Central memory CD8-positive, alpha-beta T cell (primary cell): ENCODE results near the gene CXCL17.
A peak's percentile ranks its signal among the peaks of the same experiment; 100 is the strongest.

Source experiments
- ATAC-seq: fragments of 150-1000 bp; cut with Tn5 transposase; replicated peaks from 2 replicates; pipeline ENCODE4 v1.10.0; 2022; ENCODE audit warnings: mild to moderate bottlenecking, moderate FRiP score, moderate number of reproducible peaks; ENCODE audit not compliant: poor library complexity, severe bottlenecking; ENCODE audit errors: extremely low read depth
- DNase-seq, 2 donors: peaks; one replicate each; pipeline ENCODE4 v3.0.0; 2021; ENCODE audit warnings: low spot score in 2 of 2
- H3K27ac Mint-ChIP-seq: one replicate; pipeline ENCODE4 v1.8.0; 2022; ENCODE audit warnings: low read depth, mild to moderate bottlenecking, moderate library complexity, mixed read lengths
- H3K27me3 Mint-ChIP-seq: one replicate; pipeline ENCODE4 v1.8.0; 2022; ENCODE audit warnings: mixed read lengths
- H3K36me3 Mint-ChIP-seq: one replicate; pipeline ENCODE4 v1.8.0; 2022; ENCODE audit warnings: mild to moderate bottlenecking, moderate library complexity, mixed read lengths; ENCODE audit not compliant: insufficient read depth
- H3K4me1 Mint-ChIP-seq: one replicate; pipeline ENCODE4 v1.8.0; 2022; ENCODE audit warnings: mixed read lengths
- H3K4me3 Mint-ChIP-seq: one replicate; pipeline ENCODE4 v1.8.0; 2022; ENCODE audit warnings: mild to moderate bottlenecking, moderate library complexity, mixed read lengths
- H3K9me3 Mint-ChIP-seq: one replicate; pipeline ENCODE4 v1.8.0; 2022; ENCODE audit warnings: mixed read lengths

CXCL17 gene

DNA sequence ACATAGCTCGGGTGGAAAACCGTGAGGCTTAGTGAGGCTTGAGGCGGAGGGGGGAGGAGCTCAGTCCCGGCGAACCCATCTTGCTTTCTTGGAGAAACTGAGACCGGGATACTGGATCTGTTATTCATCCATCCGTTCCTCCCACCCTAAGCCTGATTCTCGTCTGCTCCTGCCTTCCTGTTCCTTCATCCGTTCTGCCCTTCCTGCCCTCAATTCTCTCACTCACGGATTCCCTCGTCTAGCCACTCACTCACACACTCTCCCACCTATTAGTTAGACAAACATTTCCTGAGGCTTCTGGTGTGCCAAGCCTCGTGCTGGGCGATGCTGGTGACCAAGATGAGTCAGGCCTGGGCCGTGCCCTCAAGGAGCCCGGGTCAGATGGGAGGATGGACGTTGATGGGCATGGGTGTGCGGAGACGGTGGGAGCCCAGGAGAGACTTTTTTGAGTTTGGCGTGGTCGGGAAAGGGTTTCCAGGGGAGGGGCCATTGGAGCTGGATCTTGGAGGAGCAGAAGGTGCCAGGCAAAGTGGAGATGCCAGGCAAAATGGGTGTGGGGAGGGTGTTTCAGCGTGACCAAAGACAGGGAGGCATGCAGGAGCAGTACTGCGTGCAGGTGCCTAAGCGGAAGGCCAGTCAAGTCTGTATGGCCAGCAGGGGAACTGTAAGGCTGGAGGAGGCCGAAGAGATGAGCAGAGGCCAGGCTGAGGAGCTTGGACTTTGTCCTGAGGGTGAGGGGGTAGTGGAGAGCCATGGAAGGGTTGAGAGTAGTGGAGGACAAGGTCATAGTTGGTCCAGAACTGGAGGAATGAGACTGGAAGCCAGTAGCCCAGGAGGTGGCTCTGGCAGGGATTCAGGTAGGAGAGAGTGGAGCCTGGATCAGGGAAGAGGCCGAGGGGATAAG is 45.2 kb downstream of the CXCL17 start:
- ATAC-seq, result no peak
- H3K4me1 Mint-ChIP-seq, result peaks cover 57% of the 10 kb centered on the region

GRCh38 chr19:42396381-42397262 is 46.1 kb downstream of the CXCL17 start:
- Mint-ChIP-seq H3K9me3 (no peaks in the 10 kb centered on the region), H3K4me3 (peak overlapping the region; percentile 84), H3K4me1 (peaks cover 48% of the 10 kb centered on the region), H3K27ac (peak overlapping the region; percentile 98), H3K27me3 (no peaks in the 10 kb centered on the region), H3K36me3 (peaks cover 3% of the 10 kb centered on the region)
- peak; percentile 82 for ATAC-seq
- peak; percentile 83 to 87 for DNase-seq

More for the DNA sequence above, 45.2 kb downstream of the CXCL17 start:
- H3K27me3 Mint-ChIP-seq, result no peaks in the 10 kb centered on the region
- DNase-seq, result no peak
- H3K4me3 Mint-ChIP-seq, result peak overlapping the region; percentile 84
- no peaks in the 10 kb centered on the region for H3K9me3 Mint-ChIP-seq
- peak overlapping the region; percentile 98 for H3K27ac Mint-ChIP-seq
- H3K36me3 Mint-ChIP-seq, result peaks cover 3% of the 10 kb centered on the region

DNA sequence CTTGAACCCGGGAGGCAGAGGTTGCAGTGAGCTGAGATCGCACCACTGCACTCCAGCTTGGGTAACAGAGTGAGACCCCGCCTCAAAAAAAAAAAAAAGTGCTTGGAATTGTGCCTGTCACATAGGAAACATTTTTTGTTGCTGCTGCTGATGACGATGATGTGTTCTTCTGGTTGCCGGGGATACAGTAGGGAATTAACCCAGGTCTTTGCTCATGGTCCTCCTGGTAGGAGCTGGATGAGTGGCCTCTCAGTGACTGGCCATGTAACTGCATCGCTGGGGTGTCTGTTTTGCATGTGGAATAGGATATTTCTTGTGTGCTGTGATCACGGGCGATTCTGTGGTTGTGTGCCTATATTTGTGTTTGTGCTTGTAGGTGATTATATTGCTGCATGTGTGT is 48.0 kb downstream of the CXCL17 start:
- peaks cover 15% of the 10 kb centered on the region for H3K27me3 Mint-ChIP-seq
- peaks cover 32% of the 10 kb centered on the region for H3K4me1 Mint-ChIP-seq
- peaks cover 5% of the 10 kb centered on the region for H3K36me3 Mint-ChIP-seq
- no peak for DNase-seq
- H3K27ac Mint-ChIP-seq, result no peak overlapping the region
- H3K4me3 Mint-ChIP-seq, result no peak overlapping the region
- no peaks in the 10 kb centered on the region for H3K9me3 Mint-ChIP-seq
- ATAC-seq, result no peak

DNA sequence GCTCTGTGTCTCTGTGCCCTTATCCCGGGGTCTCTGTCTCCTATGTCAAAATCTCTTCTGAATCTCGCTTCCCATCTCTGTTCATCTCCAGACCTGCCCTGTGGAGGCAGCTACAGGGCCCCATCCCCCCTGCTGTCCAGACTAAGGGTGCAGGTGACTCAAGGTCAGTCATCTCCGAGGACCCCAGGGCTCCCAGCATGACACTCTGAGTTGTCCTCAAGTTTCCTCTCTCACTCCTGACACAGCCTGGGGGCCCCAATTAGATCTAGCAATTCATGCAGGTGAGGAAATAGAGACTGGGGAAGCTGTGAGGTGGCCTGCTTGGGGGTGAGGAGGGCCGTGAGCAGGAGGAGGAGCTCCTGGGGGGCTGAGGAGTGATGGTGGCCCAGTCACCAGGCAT is 50.6 kb downstream of the CXCL17 start:
- ATAC-seq, result no peak
- Mint-ChIP-seq H3K4me1 (peaks cover 15% of the 10 kb centered on the region), H3K27me3 (peaks cover 35% of the 10 kb centered on the region), H3K4me3 (no peak overlapping the region), H3K9me3 (no peaks in the 10 kb centered on the region), H3K36me3 (peaks cover 3% of the 10 kb centered on the region), H3K27ac (no peak overlapping the region)
- DNase-seq, result no peak

DNA sequence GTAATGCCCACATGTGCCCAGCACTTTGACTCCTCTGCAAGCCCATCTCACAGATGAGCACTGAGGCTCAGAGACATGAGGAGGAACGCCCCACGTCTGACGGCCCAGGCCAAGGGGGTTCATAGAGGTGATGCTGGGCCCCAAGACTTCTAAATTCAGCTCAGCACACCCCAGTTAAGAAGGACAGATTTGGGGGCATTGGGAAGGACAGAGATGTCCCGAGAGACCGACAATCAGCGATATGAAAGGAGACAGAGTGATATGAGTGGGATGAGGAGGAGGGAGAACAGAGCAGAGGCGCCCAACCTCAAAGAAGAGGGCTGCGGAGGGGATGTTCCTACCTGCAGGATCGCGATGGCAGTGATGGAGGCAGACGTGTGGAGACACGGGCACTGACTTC is 52.8 kb downstream of the CXCL17 start, which contains the start of gene CNFN:
TSS of gene CNFN (minus strand) at position 399 of the 400 bp plus-strand sequence. CDS start 1,260 bp downstream, outside the sequence.
- peaks cover 2% of the 10 kb centered on the region for H3K36me3 Mint-ChIP-seq
- peaks cover 11% of the 10 kb centered on the region for H3K4me1 Mint-ChIP-seq
- ATAC-seq, result no peak
- H3K27ac Mint-ChIP-seq, result no peak within 1 kb of the TSS
- H3K27me3 Mint-ChIP-seq, result peaks cover 43% of the 10 kb centered on the region
- H3K9me3 Mint-ChIP-seq, result no peaks in the 10 kb centered on the region
- DNase-seq, result no peak
- no peak within 1 kb of the TSS for H3K4me3 Mint-ChIP-seq

- ATAC-seq, result no peak
- no peak for DNase-seq
- Mint-ChIP-seq H3K4me1 (peaks cover 11% of the 10 kb centered on the region), H3K27me3 (peaks cover 43% of the 10 kb centered on the region), H3K4me3 (no peak overlapping the region), H3K36me3 (peaks cover 2% of the 10 kb centered on the region), H3K27ac (no peak overlapping the region), H3K9me3 (no peaks in the 10 kb centered on the region)
These were observed 53.8 kb downstream of the CXCL17 start for GRCh38 chr19:42388851-42389489.

DNA sequence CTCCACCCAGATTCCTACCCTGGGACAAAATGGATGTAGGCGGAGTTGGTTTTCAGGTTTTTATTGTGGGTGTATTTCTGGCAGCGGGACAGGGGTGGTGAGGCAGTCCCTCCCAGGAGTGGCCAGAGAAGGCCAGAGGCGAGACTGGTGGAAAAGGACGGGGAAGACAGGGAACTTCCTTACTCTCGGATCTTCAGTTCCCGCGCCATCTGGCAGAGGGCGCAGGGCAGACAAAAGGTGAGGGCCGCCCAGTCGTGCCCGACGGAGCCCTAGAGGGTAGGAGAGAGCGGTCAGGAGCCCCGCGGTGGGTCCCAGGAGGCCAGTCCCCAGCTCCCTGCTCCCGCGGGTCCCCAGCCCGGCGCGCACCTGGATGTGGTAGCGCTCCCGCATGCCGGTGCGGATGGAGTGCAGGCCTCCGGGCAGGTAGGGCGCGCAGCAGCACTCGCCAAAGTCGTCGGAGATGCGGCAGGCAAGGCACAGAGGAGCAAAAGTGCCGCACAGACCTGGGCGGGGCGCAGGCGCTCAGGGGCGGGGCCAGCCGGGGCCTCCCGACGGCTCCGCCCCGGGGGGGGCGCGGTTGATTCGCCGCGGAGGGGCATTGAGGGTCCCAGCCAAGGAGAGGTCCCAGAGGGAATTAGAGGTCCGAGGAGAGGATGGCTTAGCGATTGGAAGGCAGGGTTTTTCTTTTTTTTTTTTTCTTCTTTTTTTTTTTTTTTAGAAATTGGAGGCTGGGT is 55.6 kb downstream of the CXCL17 start:
- H3K27me3 Mint-ChIP-seq, result peaks cover 58% of the 10 kb centered on the region
- no peaks in the 10 kb centered on the region for H3K9me3 Mint-ChIP-seq
- no peak overlapping the region for H3K27ac Mint-ChIP-seq
- peak; percentile 37 to 44 for DNase-seq
- peak overlapping the region; percentile 64 for H3K4me3 Mint-ChIP-seq
- ATAC-seq, result peak; percentile 89
- peaks cover 11% of the 10 kb centered on the region for H3K4me1 Mint-ChIP-seq
- H3K36me3 Mint-ChIP-seq, result peaks cover 2% of the 10 kb centered on the region

DNA sequence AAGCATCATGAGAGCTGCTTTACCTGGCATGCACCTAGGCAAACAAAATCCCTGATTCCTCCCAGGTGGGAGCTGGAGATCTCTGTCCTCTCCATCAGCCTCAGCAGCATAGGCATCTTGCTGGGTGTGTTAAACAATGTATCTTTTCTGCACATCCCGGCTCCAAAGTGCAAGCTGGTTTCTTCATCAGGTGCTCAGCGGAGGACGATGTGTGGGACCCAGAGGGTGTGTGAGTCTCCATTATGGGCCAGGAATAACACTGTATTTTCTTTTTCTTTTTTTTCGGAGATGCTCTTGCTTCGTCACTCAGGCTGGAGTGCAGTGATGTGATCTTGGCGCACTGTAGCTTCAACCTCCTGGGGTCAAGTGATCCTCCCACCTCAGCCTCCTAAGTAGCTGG is 62.6 kb downstream of the CXCL17 start:
- H3K9me3 Mint-ChIP-seq, result no peaks in the 10 kb centered on the region
- ATAC-seq, result no peak

More for the DNA sequence above, 62.6 kb downstream of the CXCL17 start:
- Mint-ChIP-seq H3K4me1 (no peaks in the 10 kb centered on the region), H3K27me3 (peaks cover 23% of the 10 kb centered on the region), H3K36me3 (no peaks in the 10 kb centered on the region), H3K27ac (no peak overlapping the region), H3K4me3 (no peak overlapping the region)
- DNase-seq, result no peak
